Subcutaneous adipose tissue (tissue), 4 donors: ENCODE measurements around the gene ELOB. TPM values are rescaled to one million over a fixed set of nuclear protein-coding genes. Genes with fewer than 3 reads are reported as not detected.

Experiments
- total RNA-seq, 4 donors: library from RNA; depleted of rRNA; stranded (reverse); fragments of >200 nt; gene quantifications; one replicate each; pipeline ENCODE4 v1.1.0, GENCODE V29; 2016
- TF ChIP-seq, protein P1 (sequence below): fragments of 450-650 bp; IDR thresholded peaks from one replicate; pipeline ENCODE4 v1.5.1; 2016; ENCODE audit warnings: low read depth, mild to moderate bottlenecking, control low read depth, antibody characterized with exemption, moderate library complexity

The ELOB gene
- total RNA-seq, 4 donors from 2014 or later = 264 to 371 (median 280) TPM

DNA sequence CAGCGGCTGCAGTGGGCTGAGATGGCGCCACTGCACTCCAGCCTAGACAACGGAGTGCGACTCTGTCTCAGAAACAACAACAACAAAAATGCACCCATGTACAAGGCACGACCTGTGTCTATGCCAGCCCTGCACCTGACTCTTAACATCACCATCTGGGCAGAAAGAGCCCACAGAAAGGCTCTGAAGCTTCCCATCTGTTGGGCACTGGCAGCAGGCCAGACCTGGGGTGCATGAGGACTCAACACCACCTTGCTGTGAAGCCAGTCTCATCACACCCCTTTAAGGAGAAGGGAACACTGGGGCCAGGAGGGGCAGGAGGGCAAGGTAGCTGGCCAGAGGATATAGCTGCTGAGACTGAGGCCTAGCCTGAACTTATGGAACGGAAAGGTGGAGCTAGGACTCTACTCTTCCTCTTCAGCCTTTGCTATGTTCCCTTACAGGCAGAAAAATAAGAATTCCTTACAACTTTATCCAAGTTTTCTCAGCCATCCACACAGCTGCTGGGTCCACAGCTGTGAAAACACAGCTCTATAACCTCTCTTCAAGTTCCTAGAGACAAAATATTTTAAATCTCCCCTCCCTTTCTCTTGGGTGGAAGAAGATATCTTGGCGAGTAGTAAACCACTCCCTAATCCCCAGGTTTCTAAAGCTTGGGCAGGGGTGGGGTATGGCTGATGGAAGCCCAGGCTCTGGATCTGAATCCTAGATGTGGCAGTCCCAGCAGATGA, 2.8 kb downstream of the ELOB start:
- TF ChIP-seq, protein P1, sequence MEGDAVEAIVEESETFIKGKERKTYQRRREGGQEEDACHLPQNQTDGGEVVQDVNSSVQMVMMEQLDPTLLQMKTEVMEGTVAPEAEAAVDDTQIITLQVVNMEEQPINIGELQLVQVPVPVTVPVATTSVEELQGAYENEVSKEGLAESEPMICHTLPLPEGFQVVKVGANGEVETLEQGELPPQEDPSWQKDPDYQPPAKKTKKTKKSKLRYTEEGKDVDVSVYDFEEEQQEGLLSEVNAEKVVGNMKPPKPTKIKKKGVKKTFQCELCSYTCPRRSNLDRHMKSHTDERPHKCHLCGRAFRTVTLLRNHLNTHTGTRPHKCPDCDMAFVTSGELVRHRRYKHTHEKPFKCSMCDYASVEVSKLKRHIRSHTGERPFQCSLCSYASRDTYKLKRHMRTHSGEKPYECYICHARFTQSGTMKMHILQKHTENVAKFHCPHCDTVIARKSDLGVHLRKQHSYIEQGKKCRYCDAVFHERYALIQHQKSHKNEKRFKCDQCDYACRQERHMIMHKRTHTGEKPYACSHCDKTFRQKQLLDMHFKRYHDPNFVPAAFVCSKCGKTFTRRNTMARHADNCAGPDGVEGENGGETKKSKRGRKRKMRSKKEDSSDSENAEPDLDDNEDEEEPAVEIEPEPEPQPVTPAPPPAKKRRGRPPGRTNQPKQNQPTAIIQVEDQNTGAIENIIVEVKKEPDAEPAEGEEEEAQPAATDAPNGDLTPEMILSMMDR = no peak

DNA sequence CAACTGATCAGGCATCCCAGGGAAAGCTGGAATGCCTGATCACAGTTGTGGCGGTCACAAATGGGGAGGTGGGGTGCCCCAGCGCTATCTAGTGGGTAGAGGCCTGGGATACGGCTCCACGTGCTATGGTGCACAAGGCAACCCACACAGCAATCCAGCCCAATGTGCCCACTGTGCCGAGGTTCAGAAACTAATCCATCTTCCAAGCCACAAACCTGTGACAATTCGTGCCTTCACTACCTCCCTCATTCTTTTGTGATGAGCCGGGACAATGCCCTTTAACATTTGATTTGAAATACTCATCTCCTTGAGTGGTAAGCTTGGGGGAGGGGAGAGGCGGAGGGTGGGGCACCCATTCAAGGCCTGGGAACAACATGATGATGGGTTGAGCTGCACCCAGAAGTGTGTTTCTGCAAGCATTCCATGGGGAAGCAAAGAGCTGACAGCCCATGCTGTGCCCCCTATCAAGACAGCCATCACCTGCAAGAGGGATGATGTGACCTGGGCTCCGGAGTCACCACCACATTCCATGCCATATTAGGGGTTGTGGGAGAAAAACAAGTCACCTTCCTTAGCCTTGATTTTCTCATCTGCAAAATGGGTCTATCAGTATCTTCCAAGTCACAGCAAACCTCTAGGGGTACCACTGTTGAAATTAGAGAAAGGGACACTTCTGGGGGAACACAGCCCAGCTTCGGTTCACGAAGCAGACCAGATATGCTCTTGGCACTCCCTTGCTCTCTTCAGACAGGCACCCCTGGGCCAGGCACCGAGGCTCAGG, 3.7 kb downstream of the ELOB start:
- TF ChIP-seq, protein P1 = no peak

DNA sequence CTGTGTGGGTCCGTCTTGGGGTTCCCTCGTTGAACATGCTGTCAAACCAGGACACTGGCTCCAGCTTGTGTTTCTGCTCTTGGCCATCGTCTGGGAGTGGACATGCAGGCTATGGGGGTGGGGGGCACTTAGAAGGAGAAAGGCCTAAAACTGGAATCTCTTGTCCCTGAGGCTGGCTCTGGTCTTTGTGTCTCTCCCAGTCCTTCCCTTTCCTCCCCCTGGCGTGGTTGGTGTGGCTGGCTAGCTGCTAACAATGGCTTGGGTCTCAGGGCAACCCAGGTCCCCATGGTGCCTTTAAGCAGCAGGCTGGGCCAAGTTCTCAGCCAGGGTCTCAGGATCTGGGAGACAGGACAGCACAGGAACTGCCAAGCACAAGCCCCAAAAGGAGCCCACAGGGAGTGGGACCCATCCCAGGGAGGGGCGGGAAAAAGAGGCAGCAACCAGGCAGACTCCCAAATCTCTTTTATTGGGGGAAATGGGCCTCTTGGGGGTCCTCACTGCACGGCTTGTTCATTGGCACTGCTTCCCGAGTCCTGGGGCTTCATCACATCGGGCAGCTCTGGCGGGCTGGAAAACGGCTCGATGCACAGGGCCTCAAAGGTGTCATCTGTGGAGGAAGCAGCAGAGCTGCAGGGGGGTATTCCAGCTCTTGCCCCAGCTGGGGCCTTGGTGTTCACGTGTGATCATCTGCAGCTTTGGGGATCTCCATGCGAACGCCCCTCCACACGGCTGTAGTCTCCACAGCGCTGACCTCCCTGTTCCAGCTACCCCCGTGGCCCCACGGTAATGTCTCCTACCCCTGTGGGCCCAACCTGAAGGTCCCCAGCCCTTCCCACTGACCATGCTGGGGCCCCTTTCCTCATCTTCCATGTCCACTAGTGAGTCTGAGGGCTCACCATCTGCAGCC, 5.3 kb downstream of the ELOB start:
- TF ChIP-seq, protein P1 = no peak

DNA sequence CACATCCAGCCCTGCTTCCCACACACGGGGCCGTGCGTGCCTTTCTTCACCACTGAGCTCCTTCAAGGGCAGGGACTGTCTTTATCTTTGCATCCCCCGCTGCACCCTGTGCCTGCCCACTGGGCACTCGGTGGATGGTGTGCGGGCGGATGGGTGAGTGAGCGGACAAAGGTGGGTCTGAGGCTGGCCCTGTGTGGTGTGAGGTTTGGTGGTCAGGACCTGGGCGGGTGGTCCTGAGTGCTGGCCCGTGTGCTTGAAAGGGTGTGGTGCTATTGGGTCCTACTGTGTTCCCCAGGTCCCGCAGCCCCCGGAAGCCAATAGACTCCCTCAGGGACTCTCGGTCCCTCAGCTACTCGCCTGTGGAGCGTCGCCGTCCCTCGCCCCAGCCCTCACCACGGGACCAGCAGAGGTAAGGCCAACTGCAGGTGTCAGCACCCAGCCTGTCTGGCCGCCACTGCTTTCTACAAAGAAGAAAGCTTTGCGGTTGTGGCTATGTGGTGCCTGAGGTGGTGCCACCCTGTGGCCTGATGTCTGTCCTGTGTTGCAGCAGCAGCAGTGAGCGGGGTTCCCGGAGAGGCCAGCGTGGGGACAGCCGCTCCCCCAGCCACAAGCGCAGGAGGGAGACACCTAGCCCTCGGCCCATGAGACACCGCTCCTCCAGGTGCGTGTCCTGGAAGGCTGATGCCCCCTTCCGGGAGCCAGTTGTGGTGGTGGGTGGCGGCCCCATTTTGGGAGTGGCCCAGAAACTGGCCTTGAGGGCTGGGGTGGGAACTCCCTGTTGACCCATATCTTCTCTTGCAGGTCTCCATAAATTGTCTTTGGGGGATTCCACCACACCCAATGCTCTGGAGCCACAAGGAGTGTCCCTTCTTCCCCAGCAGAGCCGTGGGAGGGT, 6.8 kb downstream of the ELOB start:
- TF ChIP-seq, protein P1 = no peak

DNA sequence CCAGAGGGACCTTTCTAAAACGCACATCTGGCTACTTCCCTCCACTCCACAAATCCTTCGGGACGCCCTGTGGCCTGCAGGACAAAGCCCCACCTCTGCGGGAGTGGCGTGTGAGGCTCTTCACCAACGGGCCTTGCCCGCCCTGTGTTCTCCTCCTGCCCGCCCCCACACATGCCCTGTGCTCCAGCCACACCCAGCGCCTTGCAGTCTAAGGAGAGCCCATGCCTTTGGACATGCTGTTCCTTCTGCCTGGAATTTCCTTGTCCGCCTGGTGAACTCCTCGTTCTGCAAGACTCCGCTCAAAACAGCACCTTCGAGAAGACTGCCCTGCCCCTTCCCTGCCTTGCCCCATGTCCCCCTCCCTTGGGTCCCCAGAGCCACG, 7.4 kb downstream of the ELOB start:
- TF ChIP-seq, protein P1 = no peak

DNA sequence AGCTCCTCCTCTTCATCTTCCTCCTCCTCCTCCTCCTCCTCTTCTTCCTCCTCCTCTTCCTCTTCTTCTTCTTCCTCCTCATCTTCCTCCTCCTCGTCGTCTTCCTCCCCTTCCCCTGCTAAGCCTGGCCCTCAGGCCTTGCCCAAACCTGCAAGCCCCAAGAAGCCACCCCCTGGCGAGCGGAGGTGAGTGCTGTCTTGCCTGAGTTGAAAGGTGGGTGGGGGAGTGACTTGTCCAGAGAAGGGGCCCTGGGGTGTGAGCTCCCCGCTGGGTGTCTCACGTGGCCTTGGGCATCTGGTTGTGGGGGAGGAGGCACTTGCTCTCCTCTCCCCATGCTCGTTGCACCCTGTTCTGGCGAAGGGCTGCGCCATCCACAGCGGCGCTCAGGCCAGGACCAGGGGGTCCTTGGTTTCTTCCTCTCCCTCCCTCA, 8.0 kb downstream of the ELOB start:
- TF ChIP-seq, protein P1 = no peak
